Measurements from ENCODE around the gene SAAL1.

The SAAL1 gene

DNA sequence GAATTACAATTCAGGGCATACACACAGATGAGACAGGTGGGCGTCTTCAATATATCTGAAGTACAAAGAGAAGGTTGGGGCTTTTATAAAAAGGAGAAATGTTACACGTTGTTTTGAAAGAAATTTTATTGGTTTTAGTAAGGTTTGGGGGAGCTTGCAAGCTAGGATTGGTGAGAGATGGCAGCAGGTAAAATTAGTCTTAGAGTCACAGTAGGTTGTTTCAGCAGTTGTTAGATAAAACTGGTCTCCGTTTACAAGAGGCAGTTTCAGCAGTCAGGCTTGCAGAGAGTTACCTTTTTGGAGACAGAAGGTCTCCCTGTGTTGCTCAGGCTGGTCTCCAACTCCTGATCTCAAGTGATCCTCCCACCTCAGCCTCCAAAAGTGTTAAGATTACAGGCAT lies 2.4 kb upstream of the SAAL1 start:
- Mint-ChIP-seq H3K27ac (no peak overlapping the region), H3K9me3 (no peaks in the 10 kb centered on the region), H3K4me1 (ENCODE audit: low read depth) (peaks cover 14% of the 10 kb centered on the region), H3K36me3 (ENCODE audit: low read depth) (peaks cover 5% of the 10 kb centered on the region), H3K27me3 (ENCODE audit: low read depth) (peaks cover 11% of the 10 kb centered on the region), H3K4me3 (no peak overlapping the region)
- no peak for DNase-seq (ENCODE audit: low spot score)

DNA sequence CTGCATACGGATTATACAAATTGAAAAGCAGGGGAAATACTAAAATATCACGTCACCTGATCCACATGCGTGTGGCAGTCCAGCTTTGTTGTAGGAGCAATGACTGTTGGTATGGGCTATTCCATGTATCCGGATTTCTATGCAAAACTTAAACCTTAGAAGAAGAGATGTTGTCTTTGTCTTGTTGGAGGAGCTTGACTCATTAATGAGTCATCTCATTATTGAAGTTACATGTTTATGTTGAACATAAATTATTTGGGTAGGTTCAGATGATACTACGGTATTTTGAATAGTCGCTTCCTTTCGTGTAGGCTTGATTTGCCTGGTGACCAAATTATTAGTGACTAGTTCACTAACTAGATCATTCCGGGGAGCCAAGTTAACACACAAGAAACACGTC lies 806 bp upstream of the SAAL1 start:
- Mint-ChIP-seq H3K36me3 (ENCODE audit: low read depth) (peaks cover 19% of the 10 kb centered on the region), H3K27ac (no peak overlapping the region), H3K4me3 (peak overlapping the region; percentile 94), H3K9me3 (no peaks in the 10 kb centered on the region), H3K4me1 (ENCODE audit: low read depth) (peaks cover 19% of the 10 kb centered on the region), H3K27me3 (ENCODE audit: low read depth) (peaks cover 8% of the 10 kb centered on the region)
- DNase-seq (ENCODE audit: low spot score) = no peak

DNA sequence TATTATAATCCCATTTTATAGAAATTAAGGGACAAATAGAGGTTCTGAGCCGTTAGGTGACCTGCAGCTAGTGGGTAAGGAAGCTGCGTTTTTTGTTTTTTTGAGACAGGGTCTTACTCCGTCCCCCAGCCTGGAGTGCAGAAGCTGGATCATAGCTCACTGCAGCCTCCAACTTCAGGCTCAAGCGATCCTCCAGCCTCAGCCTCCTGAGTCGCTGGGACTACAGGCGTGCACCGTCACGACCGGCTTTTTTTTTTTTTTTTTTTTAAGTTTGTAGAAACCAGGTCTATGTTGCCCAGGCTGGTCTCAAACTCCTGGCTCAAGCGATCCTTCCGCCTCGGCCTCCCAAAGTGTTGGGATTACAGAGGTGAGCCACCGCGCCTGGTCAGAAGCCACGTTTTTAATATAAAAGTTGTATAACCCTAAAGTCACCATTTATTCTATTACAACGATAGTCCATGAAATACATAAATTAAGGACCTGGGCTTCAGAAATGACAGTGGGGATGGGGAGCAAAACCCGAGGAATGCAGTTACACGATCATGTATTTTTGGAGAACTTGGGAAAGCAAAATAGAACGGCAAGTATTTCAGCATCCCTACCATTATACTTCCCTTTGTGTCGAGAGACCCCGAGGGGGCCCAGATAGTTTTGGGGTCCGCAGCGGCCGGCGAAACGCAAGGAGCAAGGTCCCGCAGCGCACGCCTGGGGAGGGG lies 638 bp downstream of the SAAL1 start:
- no peak for DNase-seq (ENCODE audit: low spot score)
- Mint-ChIP-seq H3K4me3 (peak overlapping the region; percentile 94), H3K36me3 (ENCODE audit: low read depth) (peaks cover 28% of the 10 kb centered on the region), H3K9me3 (no peaks in the 10 kb centered on the region), H3K27ac (peak overlapping the region; percentile 91), H3K4me1 (ENCODE audit: low read depth) (peaks cover 25% of the 10 kb centered on the region), H3K27me3 (ENCODE audit: low read depth) (peaks cover 1% of the 10 kb centered on the region)

DNA sequence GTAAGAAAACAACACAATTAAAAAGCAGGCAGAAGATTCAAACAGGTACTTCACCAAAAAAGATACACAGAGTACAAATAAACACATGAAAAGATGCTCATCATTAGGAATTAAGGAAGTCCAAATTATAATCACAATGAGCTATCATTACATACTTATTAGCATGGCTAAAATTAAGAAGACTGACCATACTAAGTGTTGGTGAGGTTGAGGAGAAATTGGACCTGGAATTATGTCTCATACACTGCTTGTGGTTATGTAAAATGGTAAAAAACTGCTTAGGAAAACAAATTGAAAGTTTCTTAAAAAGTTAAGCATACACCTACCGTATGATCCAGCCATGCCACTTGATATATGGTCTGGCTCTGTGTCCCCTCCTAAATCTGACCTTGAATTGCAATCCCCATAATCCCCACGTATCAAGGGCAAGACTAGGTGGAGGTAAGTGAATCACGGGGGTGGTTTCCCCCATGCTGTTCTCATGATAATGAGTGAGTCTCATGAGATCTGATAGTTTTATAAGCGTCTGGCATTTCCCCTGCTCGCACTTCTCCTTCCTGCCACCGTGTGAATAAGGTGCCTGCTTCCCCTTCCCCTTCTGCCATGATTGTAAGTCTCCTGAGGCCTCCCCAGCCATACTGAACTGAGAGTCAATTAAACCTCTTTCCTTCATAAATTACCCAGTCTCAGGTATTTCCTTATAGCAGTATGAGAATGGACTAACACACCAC lies 4.8 kb downstream of the SAAL1 start:
- no peak overlapping the region for H3K27ac Mint-ChIP-seq
- no peaks in the 10 kb centered on the region for H3K9me3 Mint-ChIP-seq
- H3K27me3 Mint-ChIP-seq (ENCODE audit: low read depth) = no peaks in the 10 kb centered on the region
- H3K4me1 Mint-ChIP-seq (ENCODE audit: low read depth) = peaks cover 23% of the 10 kb centered on the region
- H3K36me3 Mint-ChIP-seq (ENCODE audit: low read depth) = peaks cover 32% of the 10 kb centered on the region
- DNase-seq (ENCODE audit: low spot score) = no peak
- H3K4me3 Mint-ChIP-seq = no peak overlapping the region

DNA sequence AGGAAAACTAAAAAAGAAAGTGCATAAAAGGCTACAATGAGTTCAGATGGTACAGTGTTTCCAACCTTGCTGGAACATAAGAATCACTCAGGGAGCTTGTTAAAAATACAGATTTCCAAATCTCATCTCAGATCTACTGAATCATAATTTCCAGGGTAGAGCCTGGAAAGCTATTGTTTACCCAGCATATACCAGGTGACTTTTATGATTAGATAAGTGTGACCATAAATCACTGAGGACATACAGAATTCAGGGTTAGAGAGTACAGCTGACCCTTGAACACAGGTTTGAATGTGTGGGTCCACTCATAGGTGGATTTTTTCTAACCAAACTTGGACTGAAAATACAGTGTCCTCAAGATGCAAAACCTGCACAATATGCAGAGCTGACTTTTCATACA lies 11.9 kb downstream of the SAAL1 start:
- no peaks in the 10 kb centered on the region for H3K9me3 Mint-ChIP-seq
- no peaks in the 10 kb centered on the region for H3K27me3 Mint-ChIP-seq (ENCODE audit: low read depth)
- DNase-seq (ENCODE audit: low spot score) = no peak
- peaks cover 35% of the 10 kb centered on the region for H3K36me3 Mint-ChIP-seq (ENCODE audit: low read depth)
- no peak overlapping the region for H3K4me3 Mint-ChIP-seq
- peaks cover 3% of the 10 kb centered on the region for H3K4me1 Mint-ChIP-seq (ENCODE audit: low read depth)
- H3K27ac Mint-ChIP-seq = no peak overlapping the region

DNA sequence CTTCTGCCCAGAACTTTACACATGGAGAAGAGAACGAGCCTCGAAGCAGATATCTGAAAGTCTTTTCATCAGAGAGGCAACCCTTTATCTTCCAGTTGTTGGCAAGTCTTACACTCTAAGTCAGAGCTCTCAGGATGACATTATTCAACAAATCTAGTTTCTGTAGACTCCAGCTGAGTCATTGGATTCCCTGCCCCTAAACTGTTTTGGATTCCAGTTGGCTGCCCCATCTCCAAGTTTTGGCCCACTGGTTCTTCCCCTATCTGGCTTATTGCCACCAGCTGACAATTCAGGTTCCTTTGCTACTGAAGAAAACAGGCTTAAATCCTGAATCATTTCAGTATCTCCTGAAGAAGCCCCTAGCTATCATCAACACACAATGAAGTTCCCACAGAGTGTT lies 14.2 kb downstream of the SAAL1 start:
- Mint-ChIP-seq H3K4me1 (ENCODE audit: low read depth) (peaks cover 3% of the 10 kb centered on the region), H3K9me3 (no peaks in the 10 kb centered on the region), H3K27me3 (ENCODE audit: low read depth) (no peaks in the 10 kb centered on the region), H3K36me3 (ENCODE audit: low read depth) (peaks cover 51% of the 10 kb centered on the region), H3K4me3 (no peak overlapping the region), H3K27ac (no peak overlapping the region)
- no peak for DNase-seq (ENCODE audit: low spot score)

DNA sequence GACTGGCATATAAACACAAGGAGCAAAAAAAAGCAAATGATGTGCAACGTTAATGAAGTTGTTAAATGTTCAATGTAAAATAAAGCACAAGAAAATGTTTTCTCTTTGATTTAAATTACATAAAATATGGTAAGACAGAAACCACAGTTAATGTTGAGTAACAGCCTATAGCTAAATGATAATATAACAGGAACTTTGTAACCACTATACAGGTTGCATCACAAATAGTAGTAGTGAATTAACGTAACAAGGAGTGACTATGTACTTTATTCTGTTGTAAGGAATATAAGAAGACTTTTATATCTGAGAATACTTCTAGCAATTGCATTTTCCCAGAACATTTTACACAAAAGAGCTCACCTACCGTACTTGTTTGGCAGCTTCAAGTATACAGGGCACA lies 16.9 kb downstream of the SAAL1 start:
- no peaks in the 10 kb centered on the region for H3K27me3 Mint-ChIP-seq (ENCODE audit: low read depth)
- no peaks in the 10 kb centered on the region for H3K9me3 Mint-ChIP-seq
- H3K4me3 Mint-ChIP-seq = no peak overlapping the region
- no peak overlapping the region for H3K27ac Mint-ChIP-seq
- peaks cover 3% of the 10 kb centered on the region for H3K4me1 Mint-ChIP-seq (ENCODE audit: low read depth)
- H3K36me3 Mint-ChIP-seq (ENCODE audit: low read depth) = peaks cover 46% of the 10 kb centered on the region
- no peak for DNase-seq (ENCODE audit: low spot score)

DNA sequence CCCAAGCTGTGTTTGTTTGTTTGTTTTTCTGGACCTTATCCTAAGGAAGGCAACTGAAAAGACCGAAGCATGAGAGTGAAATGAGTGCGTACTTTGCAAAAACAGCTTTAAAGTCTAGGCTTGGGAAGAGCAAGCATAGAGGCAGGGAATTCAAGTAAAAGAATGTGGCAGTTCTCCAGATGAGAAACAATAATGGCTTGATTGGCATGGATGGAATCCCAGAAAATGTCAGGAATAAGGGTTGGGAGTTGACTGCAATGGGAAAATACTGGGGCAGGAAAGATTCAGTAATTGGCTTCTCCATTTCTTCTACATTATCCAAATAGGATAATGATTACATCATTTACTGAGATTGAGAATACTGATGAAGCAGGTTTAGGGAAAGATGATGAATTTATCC lies 17.5 kb downstream of the SAAL1 start:
- no peak overlapping the region for H3K4me3 Mint-ChIP-seq
- H3K36me3 Mint-ChIP-seq (ENCODE audit: low read depth) = peaks cover 50% of the 10 kb centered on the region
- peaks cover 3% of the 10 kb centered on the region for H3K4me1 Mint-ChIP-seq (ENCODE audit: low read depth)
- H3K9me3 Mint-ChIP-seq = no peaks in the 10 kb centered on the region
- no peak for DNase-seq (ENCODE audit: low spot score)
- H3K27ac Mint-ChIP-seq = no peak overlapping the region
- no peaks in the 10 kb centered on the region for H3K27me3 Mint-ChIP-seq (ENCODE audit: low read depth)

DNA sequence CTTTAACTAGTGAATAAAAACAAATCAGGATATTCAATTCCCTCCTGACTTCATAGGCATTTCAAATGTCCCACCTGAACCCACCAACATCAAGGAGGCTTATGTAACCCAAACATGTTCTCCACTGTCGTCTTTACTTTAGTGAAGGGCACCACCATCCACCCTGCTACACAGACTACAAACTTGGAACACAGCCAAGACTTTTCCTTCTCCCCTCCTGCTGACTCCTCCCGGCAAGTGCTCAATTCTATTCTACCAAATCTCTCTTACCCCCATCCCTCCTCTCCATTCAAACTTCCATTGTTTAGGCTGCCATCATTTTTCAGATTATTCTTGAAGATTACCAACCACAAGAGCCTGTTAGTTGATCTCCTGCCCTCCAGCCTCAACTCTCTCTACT lies 24.3 kb downstream of the SAAL1 start:
- Mint-ChIP-seq H3K27me3 (ENCODE audit: low read depth) (no peaks in the 10 kb centered on the region), H3K4me1 (ENCODE audit: low read depth) (no peaks in the 10 kb centered on the region), H3K4me3 (no peak overlapping the region), H3K36me3 (ENCODE audit: low read depth) (peaks cover 28% of the 10 kb centered on the region), H3K9me3 (no peaks in the 10 kb centered on the region), H3K27ac (no peak overlapping the region)
- DNase-seq (ENCODE audit: low spot score) = no peak

DNA sequence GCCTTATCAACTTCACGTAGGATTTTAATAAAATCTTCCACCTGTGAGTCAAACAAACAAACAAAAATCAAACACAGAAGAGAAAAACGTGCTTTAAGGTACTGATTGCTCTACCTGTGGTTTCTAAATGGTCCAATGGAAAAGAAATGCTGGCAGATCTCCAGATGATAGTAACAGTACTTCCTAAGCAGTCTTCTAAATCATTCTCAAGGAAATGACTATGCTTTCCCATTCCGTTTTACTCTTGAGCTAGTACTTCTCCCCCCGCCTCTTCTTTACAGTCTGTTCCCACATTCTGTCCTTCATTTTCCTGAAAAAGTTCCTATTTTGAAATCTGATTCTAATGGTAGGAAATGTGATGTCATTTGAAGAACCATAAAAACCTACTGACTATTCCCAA lies 25.4 kb downstream of the SAAL1 start:
- Mint-ChIP-seq H3K27ac (no peak overlapping the region), H3K9me3 (no peaks in the 10 kb centered on the region), H3K27me3 (ENCODE audit: low read depth) (no peaks in the 10 kb centered on the region), H3K4me3 (no peak overlapping the region), H3K4me1 (ENCODE audit: low read depth) (no peaks in the 10 kb centered on the region), H3K36me3 (ENCODE audit: low read depth) (peaks cover 26% of the 10 kb centered on the region)
- DNase-seq (ENCODE audit: low spot score) = no peak

DNA sequence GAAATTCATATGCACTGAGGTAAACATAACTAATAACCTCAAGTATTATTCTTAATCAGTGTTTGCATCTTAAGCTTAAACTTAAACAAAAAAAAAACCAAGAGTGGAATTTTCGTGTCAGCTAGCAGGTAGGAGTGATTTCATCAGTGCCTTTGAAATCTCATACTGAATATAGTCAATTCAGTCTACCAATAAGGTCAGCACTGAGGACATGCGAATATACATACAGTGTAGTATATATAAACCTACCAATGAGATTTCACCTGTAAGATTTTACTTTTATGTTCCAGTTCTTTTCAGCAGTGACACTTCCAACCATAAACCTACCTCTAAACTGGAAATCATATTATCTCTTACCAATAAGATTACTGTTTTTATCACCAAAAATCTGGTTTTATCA lies 27.0 kb downstream of the SAAL1 start:
- H3K4me1 Mint-ChIP-seq (ENCODE audit: low read depth) = no peaks in the 10 kb centered on the region
- DNase-seq (ENCODE audit: low spot score) = no peak
- no peak overlapping the region for H3K4me3 Mint-ChIP-seq
- H3K36me3 Mint-ChIP-seq (ENCODE audit: low read depth) = peaks cover 22% of the 10 kb centered on the region
- no peak overlapping the region for H3K27ac Mint-ChIP-seq
- no peaks in the 10 kb centered on the region for H3K27me3 Mint-ChIP-seq (ENCODE audit: low read depth)
- no peaks in the 10 kb centered on the region for H3K9me3 Mint-ChIP-seq

DNA sequence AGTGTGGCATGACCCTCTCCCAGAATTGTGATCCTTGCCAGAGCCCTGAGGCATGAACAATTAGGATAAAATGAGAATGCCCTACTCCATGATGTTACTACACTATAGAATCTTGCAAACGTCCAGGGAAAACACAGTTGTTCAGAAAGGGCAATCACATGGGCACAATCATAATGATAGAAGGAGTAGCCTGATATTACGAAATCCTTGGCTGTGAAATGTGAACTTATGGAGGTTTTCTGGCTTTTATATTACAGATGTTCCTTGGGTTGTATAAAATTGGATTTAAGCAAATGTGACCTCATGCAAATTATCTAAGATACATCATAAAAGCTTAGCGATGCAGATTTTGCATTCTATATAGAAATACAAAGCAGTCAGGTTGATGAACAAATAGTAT lies 30.4 kb downstream of the SAAL1 start:
- Mint-ChIP-seq H3K4me3 (no peak overlapping the region), H3K4me1 (ENCODE audit: low read depth) (no peaks in the 10 kb centered on the region), H3K36me3 (ENCODE audit: low read depth) (peaks cover 5% of the 10 kb centered on the region), H3K27me3 (ENCODE audit: low read depth) (no peaks in the 10 kb centered on the region), H3K9me3 (no peaks in the 10 kb centered on the region), H3K27ac (no peak overlapping the region)
- DNase-seq (ENCODE audit: low spot score) = no peak

DNA sequence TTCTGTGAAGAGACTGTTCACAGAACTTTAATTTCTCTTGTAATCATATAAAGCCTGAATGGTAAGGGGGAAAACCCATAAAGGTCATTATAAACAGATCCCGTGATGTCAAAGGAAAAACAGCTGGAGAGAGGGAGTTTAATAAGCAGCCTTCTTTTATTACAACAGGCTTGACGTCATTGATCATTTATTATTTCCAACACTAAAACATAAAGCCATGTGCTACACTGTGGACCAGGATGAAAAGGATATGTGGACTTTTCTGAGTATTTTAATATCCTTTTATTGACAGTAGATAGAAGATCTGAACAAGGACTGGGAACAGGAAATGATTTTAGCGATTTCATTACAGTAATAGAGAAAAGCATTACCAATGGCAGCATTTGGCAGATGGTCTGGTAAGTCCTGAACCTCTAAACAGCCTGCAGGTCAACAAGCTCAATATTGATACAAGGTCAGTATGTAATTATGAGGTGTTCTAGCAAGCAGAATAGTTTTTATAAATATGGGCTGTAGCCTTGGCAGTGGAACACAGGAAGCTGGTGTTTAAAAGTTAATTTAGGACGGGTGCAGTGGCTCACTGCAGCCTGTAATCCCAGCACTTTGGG lies 34.7 kb downstream of the SAAL1 start:
- no peak for DNase-seq (ENCODE audit: low spot score)
- Mint-ChIP-seq H3K9me3 (no peaks in the 10 kb centered on the region), H3K4me3 (no peak overlapping the region), H3K27ac (no peak overlapping the region), H3K27me3 (ENCODE audit: low read depth) (no peaks in the 10 kb centered on the region), H3K4me1 (ENCODE audit: low read depth) (no peaks in the 10 kb centered on the region), H3K36me3 (ENCODE audit: low read depth) (no peaks in the 10 kb centered on the region)

DNA sequence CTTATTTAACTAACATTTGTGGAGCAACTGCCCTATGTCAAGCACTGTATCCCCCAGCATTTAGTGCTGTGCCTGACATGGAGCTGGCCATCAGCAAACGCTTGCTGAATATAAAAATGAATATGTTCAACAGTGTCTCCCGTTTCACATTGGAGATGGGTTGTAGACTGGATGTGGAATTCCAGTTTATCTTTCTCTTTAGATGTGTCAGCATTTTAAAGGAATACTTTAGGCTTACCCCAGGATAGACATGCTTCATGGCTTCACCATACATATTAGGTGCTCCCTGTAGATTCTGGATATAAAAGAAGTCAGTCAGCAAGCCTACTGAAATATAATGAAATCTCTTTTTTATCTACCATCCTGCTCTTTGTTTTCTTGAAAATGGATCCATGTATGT lies 38.5 kb downstream of the SAAL1 start:
- H3K9me3 Mint-ChIP-seq = no peaks in the 10 kb centered on the region
- H3K4me1 Mint-ChIP-seq (ENCODE audit: low read depth) = no peaks in the 10 kb centered on the region
- no peak overlapping the region for H3K4me3 Mint-ChIP-seq
- H3K27me3 Mint-ChIP-seq (ENCODE audit: low read depth) = no peaks in the 10 kb centered on the region
- no peak overlapping the region for H3K27ac Mint-ChIP-seq
- H3K36me3 Mint-ChIP-seq (ENCODE audit: low read depth) = no peaks in the 10 kb centered on the region
- no peak for DNase-seq (ENCODE audit: low spot score)

Measured in T-helper 2 cell treated with Interferon-gamma antibody and Interleukin-4, amounts not matched to agents 5 μg/mL and 100 μg/mL, for 36 hours (primary cell).